ENCODE data around the gene PIKFYVE. TPM values are rescaled to one million over a fixed set of nuclear protein-coding genes. Genes with fewer than 3 reads are reported as not detected.

The PIKFYVE gene
- total and polyA plus RNA-seq, 2 donors = 13.0 to 25.7 TPM

DNA sequence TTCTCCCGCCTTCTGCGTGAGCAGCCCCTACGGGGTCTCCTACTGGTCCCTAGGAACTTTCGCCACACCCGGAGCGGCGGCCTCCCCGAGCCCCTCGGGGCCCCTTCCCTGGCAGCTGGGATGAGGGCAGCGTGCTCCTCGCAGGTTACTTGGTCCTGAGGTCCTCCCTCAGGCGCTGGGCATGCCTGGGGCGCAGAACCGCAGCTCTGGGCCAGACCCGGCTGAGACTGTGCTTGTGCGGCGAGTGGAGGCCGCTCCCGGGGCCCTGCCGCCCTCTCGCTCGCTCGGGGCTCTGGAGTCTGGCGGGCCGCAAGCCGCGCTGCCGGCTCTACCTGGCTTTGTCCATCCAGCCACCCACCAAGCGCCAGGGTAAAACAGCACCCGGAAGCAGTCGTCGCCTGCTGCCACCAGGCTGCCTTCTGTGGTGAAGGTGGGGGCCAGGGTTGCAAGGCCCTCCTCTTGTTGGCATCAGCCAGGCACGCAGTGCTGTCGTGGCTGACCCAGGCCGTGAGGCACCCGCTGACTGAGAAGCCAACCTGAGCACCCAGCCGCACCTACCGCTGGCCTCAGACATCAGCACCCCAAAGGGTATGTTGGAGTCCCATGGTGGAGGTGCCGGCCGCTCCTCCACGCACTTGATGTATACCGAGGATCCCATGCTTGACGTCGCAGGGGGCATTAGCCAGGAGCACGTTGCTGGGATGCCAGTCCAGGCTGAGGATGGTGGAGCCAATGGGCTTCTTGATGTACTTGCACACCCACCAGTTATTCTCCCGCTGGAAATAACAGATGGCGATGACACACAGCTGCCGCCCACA, 94.4 kb downstream of the PIKFYVE start:
- WGBS = 94% methylated on average over 48 of the region's 48 CpGs
- H3K4me3 ChIP-seq (ENCODE audit: low read length in 2 of 2) = no peak overlapping the region
- H3K36me3 ChIP-seq (ENCODE audit: control insufficient read depth in 2 of 2, insufficient read depth in 2 of 2, low read length in 1 of 2) = peaks cover 3% of the 10 kb centered on the region in 2 donors
- no peak overlapping the region for H3K27ac ChIP-seq (ENCODE audit: low read depth in 1 of 2, low read length in 1 of 2)
- H3K27me3 ChIP-seq (ENCODE audit: control insufficient read depth in 2 of 2, insufficient read depth in 1 of 2, low read length in 1 of 2) = no peaks in the 10 kb centered on the region
- DNase-seq (ENCODE audit: low read depth in 6 of 9, low spot score in 9 of 9) = no peak
- H3K4me1 ChIP-seq (ENCODE audit: control insufficient read depth in 2 of 2, insufficient read depth in 2 of 2, low read length in 2 of 2) = no peaks in the 10 kb centered on the region
- H3K9me3 ChIP-seq (ENCODE audit: control insufficient read depth in 2 of 2, insufficient read depth in 1 of 2, low read length in 1 of 2) = peaks cover 0 to 11% of the 10 kb centered on the region in 2 donors

DNA sequence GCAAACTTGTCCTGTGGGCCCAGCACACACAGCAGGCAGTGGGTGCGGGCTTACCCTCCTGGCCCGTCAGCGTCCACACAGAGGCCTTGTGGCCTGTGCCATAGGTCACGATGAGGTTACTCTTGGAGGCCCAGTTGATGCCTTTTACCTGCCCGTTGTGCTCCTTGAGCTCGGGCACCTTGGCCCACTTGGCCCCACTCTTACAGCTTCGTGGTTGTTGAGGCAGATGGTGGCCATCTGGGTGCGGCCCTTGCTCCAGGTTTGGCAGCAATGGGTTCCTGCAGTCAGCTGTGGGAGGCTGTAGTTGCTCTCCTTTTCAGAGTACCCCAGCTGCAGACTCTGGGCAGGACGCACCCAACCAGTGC, 95.0 kb downstream of the PIKFYVE start:
- DNase-seq (ENCODE audit: low read depth in 6 of 9, low spot score in 9 of 9) = no peak
- no peaks in the 10 kb centered on the region for H3K4me1 ChIP-seq (ENCODE audit: control insufficient read depth in 2 of 2, insufficient read depth in 2 of 2, low read length in 2 of 2)
- 98% methylated on average over 9 of the region's 9 CpGs for WGBS
- H3K9me3 ChIP-seq (ENCODE audit: control insufficient read depth in 2 of 2, insufficient read depth in 1 of 2, low read length in 1 of 2) = peaks cover 0 to 11% of the 10 kb centered on the region in 2 donors
- H3K36me3 ChIP-seq (ENCODE audit: control insufficient read depth in 2 of 2, insufficient read depth in 2 of 2, low read length in 1 of 2) = peaks cover 3% of the 10 kb centered on the region in 2 donors
- no peak overlapping the region for H3K4me3 ChIP-seq (ENCODE audit: low read length in 2 of 2)
- no peaks in the 10 kb centered on the region for H3K27me3 ChIP-seq (ENCODE audit: control insufficient read depth in 2 of 2, insufficient read depth in 1 of 2, low read length in 1 of 2)
- H3K27ac ChIP-seq (ENCODE audit: low read depth in 1 of 2, low read length in 1 of 2) = no peak overlapping the region

- WGBS = 29% methylated on average over 2 of the region's 2 CpGs
- H3K4me3 ChIP-seq (ENCODE audit: low read length in 2 of 2) = no peak overlapping the region
- no peak overlapping the region for H3K27ac ChIP-seq (ENCODE audit: low read depth in 1 of 2, low read length in 1 of 2)
- no peaks in the 10 kb centered on the region for H3K4me1 ChIP-seq (ENCODE audit: control insufficient read depth in 2 of 2, insufficient read depth in 2 of 2, low read length in 2 of 2)
- peaks cover 0 to 11% of the 10 kb centered on the region in 2 donors for H3K9me3 ChIP-seq (ENCODE audit: control insufficient read depth in 2 of 2, insufficient read depth in 1 of 2, low read length in 1 of 2)
- no peak for DNase-seq (ENCODE audit: low read depth in 6 of 9, low spot score in 9 of 9)
- no peaks in the 10 kb centered on the region for H3K27me3 ChIP-seq (ENCODE audit: control insufficient read depth in 2 of 2, insufficient read depth in 1 of 2, low read length in 1 of 2)
- H3K36me3 ChIP-seq (ENCODE audit: control insufficient read depth in 2 of 2, insufficient read depth in 2 of 2, low read length in 1 of 2) = peaks cover 0 to 3% of the 10 kb centered on the region in 2 donors
Measured at GRCh38 chr2:208363485-208363884, 97.4 kb downstream of the PIKFYVE start.

GRCh38 chr2:208366215-208367127, 100.4 kb downstream of the PIKFYVE start:
- Histone ChIP-seq H3K4me1 (ENCODE audit: control insufficient read depth in 2 of 2, insufficient read depth in 2 of 2, low read length in 2 of 2) (no peaks in the 10 kb centered on the region), H3K4me3 (ENCODE audit: low read length in 2 of 2) (no peak overlapping the region), H3K9me3 (ENCODE audit: control insufficient read depth in 2 of 2, insufficient read depth in 1 of 2, low read length in 1 of 2) (no peaks in the 10 kb centered on the region), H3K27me3 (ENCODE audit: control insufficient read depth in 2 of 2, insufficient read depth in 1 of 2, low read length in 1 of 2) (no peaks in the 10 kb centered on the region), H3K27ac (ENCODE audit: low read depth in 1 of 2, low read length in 1 of 2) (no peak overlapping the region), H3K36me3 (ENCODE audit: control insufficient read depth in 2 of 2, insufficient read depth in 2 of 2, low read length in 1 of 2) (no peaks in the 10 kb centered on the region)
- 39% methylated on average over 4 of the region's 4 CpGs for WGBS
- no peak for DNase-seq (ENCODE audit: low read depth in 6 of 9, low spot score in 9 of 9)

DNA sequence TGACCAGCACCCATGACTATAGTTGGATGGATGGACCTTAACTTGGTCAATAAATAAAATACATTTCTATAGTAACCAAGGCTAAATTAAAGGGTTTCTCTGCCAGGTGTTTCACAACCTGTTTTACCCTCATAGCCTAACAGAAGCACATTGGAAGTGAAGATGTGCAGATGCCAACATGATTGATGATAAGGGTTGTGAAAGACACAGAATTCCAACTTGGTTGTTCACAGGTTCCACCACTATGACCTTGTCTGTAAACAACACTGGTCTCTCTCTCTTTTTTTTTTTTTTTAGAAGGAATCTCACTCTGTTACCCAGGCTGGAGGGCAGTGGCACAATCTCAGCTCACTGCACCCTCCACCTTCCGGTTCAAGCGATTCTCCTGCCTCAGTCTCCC, 103.0 kb downstream of the PIKFYVE start:
- no peaks in the 10 kb centered on the region for H3K4me1 ChIP-seq (ENCODE audit: control insufficient read depth in 2 of 2, insufficient read depth in 2 of 2, low read length in 2 of 2)

GRCh38 chr2:208370881-208371633, 105.0 kb downstream of the PIKFYVE start:
- no peaks in the 10 kb centered on the region for H3K9me3 ChIP-seq (ENCODE audit: control insufficient read depth in 2 of 2, insufficient read depth in 1 of 2, low read length in 1 of 2)
- no peaks in the 10 kb centered on the region for H3K27me3 ChIP-seq (ENCODE audit: control insufficient read depth in 2 of 2, insufficient read depth in 1 of 2, low read length in 1 of 2)
- WGBS = 96% methylated on average over 8 of the region's 8 CpGs
- H3K4me3 ChIP-seq (ENCODE audit: low read length in 2 of 2) = no peak overlapping the region
- no peaks in the 10 kb centered on the region for H3K36me3 ChIP-seq (ENCODE audit: control insufficient read depth in 2 of 2, insufficient read depth in 2 of 2, low read length in 1 of 2)
- no peaks in the 10 kb centered on the region for H3K4me1 ChIP-seq (ENCODE audit: control insufficient read depth in 2 of 2, insufficient read depth in 2 of 2, low read length in 2 of 2)
- no peak for DNase-seq (ENCODE audit: low read depth in 6 of 9, low spot score in 9 of 9)
- no peak overlapping the region for H3K27ac ChIP-seq (ENCODE audit: low read depth in 1 of 2, low read length in 1 of 2)

More for the DNA sequence above, 103.0 kb downstream of the PIKFYVE start:
- DNase-seq (ENCODE audit: low read depth in 6 of 9, low spot score in 9 of 9) = no peak
- Histone ChIP-seq H3K27me3 (ENCODE audit: control insufficient read depth in 2 of 2, insufficient read depth in 1 of 2, low read length in 1 of 2) (no peaks in the 10 kb centered on the region), H3K27ac (ENCODE audit: low read depth in 1 of 2, low read length in 1 of 2) (no peak overlapping the region), H3K4me3 (ENCODE audit: low read length in 2 of 2) (no peak overlapping the region), H3K36me3 (ENCODE audit: control insufficient read depth in 2 of 2, insufficient read depth in 2 of 2, low read length in 1 of 2) (no peaks in the 10 kb centered on the region), H3K9me3 (ENCODE audit: control insufficient read depth in 2 of 2, insufficient read depth in 1 of 2, low read length in 1 of 2) (no peaks in the 10 kb centered on the region)
- 98% methylated on average over 2 of the region's 2 CpGs for WGBS

GRCh38 chr2:208371634-208371935, 105.5 kb downstream of the PIKFYVE start:
- no peaks in the 10 kb centered on the region for H3K9me3 ChIP-seq (ENCODE audit: control insufficient read depth in 2 of 2, insufficient read depth in 1 of 2, low read length in 1 of 2)
- no peak overlapping the region for H3K27ac ChIP-seq (ENCODE audit: low read depth in 1 of 2, low read length in 1 of 2)
- no peak overlapping the region for H3K4me3 ChIP-seq (ENCODE audit: low read length in 2 of 2)
- no peak for DNase-seq (ENCODE audit: low read depth in 6 of 9, low spot score in 9 of 9)
- no peaks in the 10 kb centered on the region for H3K36me3 ChIP-seq (ENCODE audit: control insufficient read depth in 2 of 2, insufficient read depth in 2 of 2, low read length in 1 of 2)
- 47% methylated on average over 1 of the region's 1 CpG for WGBS
- no peaks in the 10 kb centered on the region for H3K27me3 ChIP-seq (ENCODE audit: control insufficient read depth in 2 of 2, insufficient read depth in 1 of 2, low read length in 1 of 2)
- H3K4me1 ChIP-seq (ENCODE audit: control insufficient read depth in 2 of 2, insufficient read depth in 2 of 2, low read length in 2 of 2) = no peaks in the 10 kb centered on the region

DNA sequence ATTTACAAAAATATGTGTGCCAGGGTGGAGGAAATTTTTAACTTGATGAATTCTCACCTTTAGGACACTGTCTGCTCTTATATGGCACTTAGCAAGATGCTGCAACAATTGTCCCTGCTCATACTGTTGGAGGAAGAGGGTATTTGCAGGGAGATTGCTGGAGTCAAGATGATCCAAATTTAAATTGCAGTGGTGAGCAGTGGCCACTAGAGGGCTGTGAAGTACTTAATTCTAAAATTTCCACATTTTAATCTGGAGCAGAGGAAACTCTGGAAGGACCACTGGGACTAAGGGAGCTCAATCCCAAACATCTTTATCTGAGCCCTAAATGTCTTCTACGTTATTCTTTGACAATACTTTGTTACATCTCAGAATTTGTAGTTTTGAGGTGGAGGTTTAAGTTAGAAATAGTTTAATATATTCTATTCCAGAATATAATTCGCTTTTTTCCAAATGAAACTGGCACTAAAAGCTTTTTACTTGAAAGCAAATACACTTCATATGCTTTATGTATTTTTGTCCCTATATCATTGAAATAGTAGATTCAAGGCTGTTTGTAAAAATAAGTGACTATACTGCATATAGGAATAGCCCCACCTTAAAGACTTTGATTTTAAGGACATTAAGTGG, 107.5 kb downstream of the PIKFYVE start:
- 54% methylated on average over 2 of the region's 2 CpGs for WGBS
- H3K4me3 ChIP-seq (ENCODE audit: low read length in 2 of 2) = no peak overlapping the region
- no peaks in the 10 kb centered on the region for H3K27me3 ChIP-seq (ENCODE audit: control insufficient read depth in 2 of 2, insufficient read depth in 1 of 2, low read length in 1 of 2)
- no peaks in the 10 kb centered on the region for H3K9me3 ChIP-seq (ENCODE audit: control insufficient read depth in 2 of 2, insufficient read depth in 1 of 2, low read length in 1 of 2)
- peak in 8 of 9 donors; percentile 6 to 42 (median 12) for DNase-seq (ENCODE audit: low read depth in 6 of 9, low spot score in 9 of 9)
- no peak overlapping the region for H3K27ac ChIP-seq (ENCODE audit: low read depth in 1 of 2, low read length in 1 of 2)
- no peaks in the 10 kb centered on the region for H3K4me1 ChIP-seq (ENCODE audit: control insufficient read depth in 2 of 2, insufficient read depth in 2 of 2, low read length in 2 of 2)
- H3K36me3 ChIP-seq (ENCODE audit: control insufficient read depth in 2 of 2, insufficient read depth in 2 of 2, low read length in 1 of 2) = no peaks in the 10 kb centered on the region

Measured in thymus (tissue), 11 donors.